Endodermal cell (in vitro differentiated cells): ENCODE data around the gene INTS4. TPM values are rescaled to one million over a fixed set of nuclear protein-coding genes. Genes with fewer than 3 reads are reported as not detected.
"Not testable (repeated sequence)": the region's sequence is repeated elsewhere in the genome, so short reads cannot be mapped to it uniquely, and the experiment has no call there.

ENCODE experiments used
- DNase-seq: peaks from one replicate; pipeline ENCODE4 v3.0.0-alpha.2; 2017
- H3K27ac ChIP-seq: 2 replicates; pipeline ENCODE4 v1.5.1; 2013; ENCODE audit warnings: mild to moderate bottlenecking, low read depth, low read length, moderate library complexity
- H3K27me3 ChIP-seq: 2 replicates; pipeline ENCODE4 v1.6.1; 2013; ENCODE audit warnings: mild to moderate bottlenecking, low read length, moderate library complexity; ENCODE audit not compliant: insufficient read depth, control insufficient read depth, poor library complexity, severe bottlenecking
- H3K36me3 ChIP-seq: 2 replicates; pipeline ENCODE4 v1.7.0; 2013; ENCODE audit warnings: mild to moderate bottlenecking, low read length, moderate library complexity; ENCODE audit not compliant: control insufficient read depth, insufficient read depth
- H3K4me1 ChIP-seq: one replicate; pipeline ENCODE4 v1.7.0; 2013; ENCODE audit warnings: low read length; ENCODE audit not compliant: control insufficient read depth, insufficient read depth
- H3K4me3 ChIP-seq: 2 replicates; pipeline ENCODE4 v1.5.1; 2013; ENCODE audit warnings: mild to moderate bottlenecking, low read length, moderate library complexity
- H3K9ac ChIP-seq: 2 replicates; pipeline ENCODE4 v1.6.1; 2013; ENCODE audit warnings: mild to moderate bottlenecking, low read length, moderate library complexity; ENCODE audit not compliant: poor library complexity, severe bottlenecking; ENCODE audit errors: extremely low read depth
- H3K9me3 ChIP-seq: 2 replicates; pipeline ENCODE4 v1.6.1; 2013; ENCODE audit warnings: mild to moderate bottlenecking, low read length, moderate library complexity; ENCODE audit not compliant: control insufficient read depth
- H3K27ac Mint-ChIP-seq: 2 replicates; pipeline ENCODE4 v1.8.0; 2020; ENCODE audit warnings: mixed read lengths
- H3K27me3 Mint-ChIP-seq: 2 replicates; pipeline ENCODE4 v1.8.0; 2021; ENCODE audit warnings: mild to moderate bottlenecking, mixed read lengths; ENCODE audit not compliant: insufficient read depth
- H3K36me3 Mint-ChIP-seq: 2 replicates; pipeline ENCODE4 v1.8.0; 2020; ENCODE audit warnings: low read depth, mixed read lengths
- H3K4me1 Mint-ChIP-seq: 2 replicates; pipeline ENCODE4 v1.8.0; 2020; ENCODE audit warnings: mixed read lengths
- H3K4me3 Mint-ChIP-seq: 2 replicates; pipeline ENCODE4 v1.8.0; 2020; ENCODE audit warnings: mild to moderate bottlenecking, moderate library complexity, mixed read lengths
- H3K9me3 Mint-ChIP-seq: 2 replicates; pipeline ENCODE4 v1.8.0; 2020; ENCODE audit warnings: mild to moderate bottlenecking, mixed read lengths
- WGBS, 2 experiments: methylation state at CpG; one replicate each; pipeline versions ENCODE4 v1.1.5 to v1.1.7; 2013; ENCODE audit warnings: missing lambda C conversion rate in 2 of 2, mixed read lengths in 1 of 2; ENCODE audit not compliant: insufficient coverage in 1 of 2, insufficient read length in 1 of 2; 5-methylcytosine and 5-hydroxymethylcytosine counted together
- total RNA-seq, 2 donors: library from RNA; stranded (reverse); fragmentation: NEBNext Ultra II Directional in 1 of 2; extraction: Animal tissue kit (Norgen Biotek cat#: 25700) in 1 of 2; gene quantifications; 2 replicates in 1 of 2; 3 replicates in 1 of 2; pipeline ENCODE4 v1.2.1, GENCODE V29; 2021
- TF ChIP-seq, protein P1 (sequence below): fragments of 200-600 bp; sonication (generic); conservative IDR thresholded peaks from 2 replicates; pipeline ENCODE4 v1.5.0; 2021; ENCODE audit warnings: antibody characterized with exemption, mild to moderate bottlenecking

INTS4 gene
- total RNA-seq, 2 donors from 2014 or later: 37.2 to 42.0 TPM

DNA sequence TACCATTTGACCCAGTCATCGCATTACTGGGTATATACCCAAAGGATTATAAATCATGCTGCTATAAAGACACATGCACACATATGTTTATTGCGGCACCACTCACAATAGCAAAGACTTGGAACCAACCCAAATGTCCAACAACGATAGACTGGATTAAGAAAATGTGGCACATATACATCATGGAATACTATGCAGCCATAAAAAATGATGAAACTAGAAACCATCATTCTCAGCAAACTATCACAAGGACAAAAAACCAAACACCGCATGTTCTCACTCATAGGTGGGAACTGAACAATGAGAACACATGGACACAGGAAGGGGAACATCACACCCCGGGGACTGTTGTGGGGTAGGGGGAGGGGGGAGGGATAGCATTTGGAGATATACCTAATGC lies 105.4 kb downstream of the INTS4 start:
- 80 to 94% methylated on average over 1 to 4 of the region's 5 CpGs for WGBS, 2 experiments
- not testable (repeated sequence) for H3K4me1 ChIP-seq, H3K27me3 Mint-ChIP-seq, H3K9ac ChIP-seq, H3K9me3 ChIP-seq, H3K27ac ChIP-seq, DNase-seq, H3K4me3 ChIP-seq, H3K4me3 Mint-ChIP-seq, H3K27me3 ChIP-seq, H3K27ac Mint-ChIP-seq, H3K9me3 Mint-ChIP-seq
- peaks cover 20% of the 10 kb centered on the region for H3K36me3 ChIP-seq
- Mint-ChIP-seq H3K36me3 (peaks cover 51% of the 10 kb centered on the region), H3K4me1 (peaks cover 12% of the 10 kb centered on the region)

DNA sequence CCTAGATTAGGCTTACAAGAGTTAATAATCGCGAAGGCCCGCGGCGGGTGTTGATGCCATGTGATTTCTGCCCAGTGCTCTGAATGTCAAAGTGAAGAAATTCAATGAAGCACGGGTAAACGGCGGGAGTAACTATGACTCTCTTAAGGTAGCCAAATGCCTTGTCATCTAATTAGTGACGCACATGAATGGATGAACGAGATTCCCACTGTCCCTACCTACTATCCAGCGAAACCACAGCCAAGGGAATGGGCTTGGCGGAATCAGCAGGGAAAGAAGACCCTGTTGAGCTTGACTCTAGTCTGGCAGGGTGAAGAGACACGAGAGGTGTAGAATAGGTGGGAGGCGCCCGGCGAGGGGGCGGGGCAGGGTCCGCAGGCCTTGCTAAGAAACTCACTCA lies 108.1 kb downstream of the INTS4 start:
- DNase-seq: no peak
- Histone ChIP-seq H3K27me3 (no peaks in the 10 kb centered on the region), H3K9me3 (no peaks in the 10 kb centered on the region), H3K27ac (no peak overlapping the region), H3K36me3 (peaks cover 31% of the 10 kb centered on the region), H3K4me3 (no peak overlapping the region), H3K9ac (no peak overlapping the region), H3K4me1 (peaks cover 2% of the 10 kb centered on the region)
- TF ChIP-seq, protein P1, sequence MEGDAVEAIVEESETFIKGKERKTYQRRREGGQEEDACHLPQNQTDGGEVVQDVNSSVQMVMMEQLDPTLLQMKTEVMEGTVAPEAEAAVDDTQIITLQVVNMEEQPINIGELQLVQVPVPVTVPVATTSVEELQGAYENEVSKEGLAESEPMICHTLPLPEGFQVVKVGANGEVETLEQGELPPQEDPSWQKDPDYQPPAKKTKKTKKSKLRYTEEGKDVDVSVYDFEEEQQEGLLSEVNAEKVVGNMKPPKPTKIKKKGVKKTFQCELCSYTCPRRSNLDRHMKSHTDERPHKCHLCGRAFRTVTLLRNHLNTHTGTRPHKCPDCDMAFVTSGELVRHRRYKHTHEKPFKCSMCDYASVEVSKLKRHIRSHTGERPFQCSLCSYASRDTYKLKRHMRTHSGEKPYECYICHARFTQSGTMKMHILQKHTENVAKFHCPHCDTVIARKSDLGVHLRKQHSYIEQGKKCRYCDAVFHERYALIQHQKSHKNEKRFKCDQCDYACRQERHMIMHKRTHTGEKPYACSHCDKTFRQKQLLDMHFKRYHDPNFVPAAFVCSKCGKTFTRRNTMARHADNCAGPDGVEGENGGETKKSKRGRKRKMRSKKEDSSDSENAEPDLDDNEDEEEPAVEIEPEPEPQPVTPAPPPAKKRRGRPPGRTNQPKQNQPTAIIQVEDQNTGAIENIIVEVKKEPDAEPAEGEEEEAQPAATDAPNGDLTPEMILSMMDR: no peak
- Mint-ChIP-seq H3K27ac (no peak overlapping the region), H3K9me3 (peaks cover 6% of the 10 kb centered on the region), H3K27me3 (no peaks in the 10 kb centered on the region), H3K4me1 (peaks cover 9% of the 10 kb centered on the region), H3K4me3 (no peak overlapping the region), H3K36me3 (peaks cover 48% of the 10 kb centered on the region)
- 95% methylated on average over 15 to 18 of the region's 18 CpGs for WGBS, 2 experiments

DNA sequence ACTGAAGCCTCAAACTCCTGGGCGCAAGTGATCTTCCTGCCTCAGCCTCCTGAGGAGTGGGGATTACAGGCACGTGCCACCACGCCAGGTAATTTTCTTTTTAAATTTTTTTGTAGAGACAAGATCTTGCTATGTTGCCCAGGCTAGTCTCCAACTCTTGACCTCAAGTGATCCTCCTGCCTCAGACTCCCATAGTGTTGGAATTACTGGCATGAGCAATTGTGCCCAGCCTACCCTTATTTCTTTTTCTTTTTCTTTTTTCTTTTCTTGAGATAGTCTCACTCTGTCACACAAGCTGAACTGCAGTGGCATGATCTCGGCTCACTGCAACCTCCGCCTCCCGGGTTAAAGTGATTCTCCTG lies 109.7 kb downstream of the INTS4 start:
- 90 to 93% methylated on average over 6 of the region's 6 CpGs for WGBS, 2 experiments
- no peak overlapping the region for H3K27ac ChIP-seq
- no peak overlapping the region for H3K4me3 Mint-ChIP-seq

More for the DNA sequence above, 109.7 kb downstream of the INTS4 start:
- no peaks in the 10 kb centered on the region for H3K4me1 ChIP-seq
- H3K36me3 ChIP-seq: peaks cover 31% of the 10 kb centered on the region
- no peaks in the 10 kb centered on the region for H3K9me3 ChIP-seq
- TF ChIP-seq, protein P1: no peak
- H3K27me3 ChIP-seq: no peaks in the 10 kb centered on the region
- Mint-ChIP-seq H3K36me3 (peaks cover 45% of the 10 kb centered on the region), H3K27ac (no peak overlapping the region), H3K9me3 (peaks cover 6% of the 10 kb centered on the region), H3K4me1 (no peaks in the 10 kb centered on the region), H3K27me3 (no peaks in the 10 kb centered on the region)
- H3K4me3 ChIP-seq: no peak overlapping the region
- no peak overlapping the region for H3K9ac ChIP-seq
- no peak for DNase-seq
